ENCODE results near the gene GIPC3.
"Not testable (repeated sequence)": the region's sequence is repeated elsewhere in the genome, so short reads cannot be mapped to it uniquely, and the experiment has no call there.

Gene GIPC3

DNA sequence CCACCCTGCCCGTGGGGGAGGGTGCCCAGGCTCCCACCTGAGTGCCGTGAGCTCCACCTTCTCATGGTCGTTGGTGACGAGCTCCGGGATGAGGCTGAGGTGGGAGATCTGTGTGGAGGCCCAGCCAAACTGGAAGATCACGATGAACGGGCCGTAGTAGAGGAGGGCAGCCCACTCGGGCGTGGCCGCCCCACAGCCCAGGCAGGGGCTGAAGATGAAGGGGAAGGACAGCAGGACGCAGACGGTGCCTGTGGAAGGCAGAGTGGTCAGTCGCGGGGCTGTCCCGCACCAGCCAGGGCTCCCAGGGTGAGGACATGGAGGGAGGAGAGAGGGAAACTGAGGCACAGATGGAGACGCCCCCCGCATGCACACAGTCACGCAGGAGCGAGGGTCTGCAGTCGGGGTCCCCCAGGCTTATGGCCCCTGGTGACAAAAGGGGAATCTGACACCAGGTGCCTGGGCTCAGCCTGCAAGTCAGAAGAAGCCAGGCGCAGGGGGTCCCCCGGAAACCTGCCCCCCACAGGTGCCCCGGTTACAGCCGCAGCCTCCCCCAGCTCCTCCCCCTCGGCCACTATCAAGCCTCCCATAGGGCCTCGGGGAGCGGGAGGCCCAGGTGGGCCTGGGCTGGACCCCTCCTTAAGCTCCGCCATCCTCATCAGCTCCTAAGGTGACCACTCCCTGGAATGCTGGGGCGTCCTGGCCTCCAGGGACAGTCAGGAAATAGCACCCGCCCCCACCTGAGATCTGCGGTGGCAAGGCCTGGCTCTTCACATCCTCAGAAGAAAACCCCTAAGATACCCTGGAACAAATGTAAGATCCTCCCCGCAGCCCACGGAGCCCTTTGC is 34.1 kb upstream of the GIPC3 start:
- no peak for DNase-seq

DNA sequence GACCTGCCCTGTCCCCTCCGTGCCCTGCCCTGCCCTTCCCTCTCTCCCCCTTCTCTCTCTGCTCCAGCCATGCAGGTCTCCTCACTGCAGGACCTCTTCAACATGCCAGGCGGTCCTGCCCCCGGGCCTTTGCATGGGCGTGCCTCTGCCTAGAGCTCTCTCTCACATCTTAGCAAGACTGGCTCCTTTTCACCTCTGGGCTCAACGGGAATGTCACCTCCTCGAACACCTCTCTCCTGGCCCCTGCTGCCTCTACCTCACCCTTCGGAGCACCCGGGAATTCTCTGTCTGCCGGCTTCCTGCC is 33.5 kb upstream of the GIPC3 start:
- no peak for DNase-seq

DNA sequence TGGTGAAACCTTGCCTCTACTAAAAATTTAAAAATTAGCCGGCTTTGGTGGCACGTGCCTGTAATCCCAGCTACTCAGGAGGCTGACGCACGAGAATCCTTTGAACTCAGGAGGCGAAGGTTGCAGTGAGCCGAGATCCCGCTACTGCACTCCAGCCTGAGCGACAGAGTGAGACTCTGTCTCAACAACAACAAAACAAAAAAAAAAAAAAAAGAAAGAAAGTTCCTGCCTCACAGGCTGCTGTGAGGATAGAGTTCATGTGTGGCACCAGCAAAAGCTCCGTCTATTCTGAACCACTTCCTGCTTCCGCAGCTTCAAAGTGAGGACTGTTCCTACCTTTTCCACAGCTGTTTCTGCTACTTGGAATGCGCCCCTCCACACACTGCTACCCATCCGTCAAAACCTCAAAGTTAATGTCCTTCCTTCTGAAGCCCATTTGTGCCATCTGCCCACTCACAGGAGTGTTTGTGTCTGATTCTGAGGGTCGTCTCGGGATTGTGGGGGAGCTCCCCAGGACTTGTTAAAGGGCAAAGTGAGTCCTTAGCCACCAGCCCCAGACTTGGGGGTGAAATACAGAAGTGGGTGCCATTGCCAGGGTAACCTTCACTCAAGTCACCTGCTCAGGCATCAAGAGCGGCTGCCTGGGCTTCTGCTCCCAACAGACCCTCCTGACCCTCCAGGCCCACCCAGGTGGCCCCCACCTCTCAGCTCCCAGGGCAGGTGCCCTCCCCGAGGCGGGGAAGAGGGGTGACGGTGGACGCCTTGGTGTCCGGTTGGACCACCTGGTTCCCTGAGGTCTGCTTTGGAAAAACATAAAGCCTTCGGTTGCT is 30.8 kb upstream of the GIPC3 start:
- no peak for DNase-seq

DNA sequence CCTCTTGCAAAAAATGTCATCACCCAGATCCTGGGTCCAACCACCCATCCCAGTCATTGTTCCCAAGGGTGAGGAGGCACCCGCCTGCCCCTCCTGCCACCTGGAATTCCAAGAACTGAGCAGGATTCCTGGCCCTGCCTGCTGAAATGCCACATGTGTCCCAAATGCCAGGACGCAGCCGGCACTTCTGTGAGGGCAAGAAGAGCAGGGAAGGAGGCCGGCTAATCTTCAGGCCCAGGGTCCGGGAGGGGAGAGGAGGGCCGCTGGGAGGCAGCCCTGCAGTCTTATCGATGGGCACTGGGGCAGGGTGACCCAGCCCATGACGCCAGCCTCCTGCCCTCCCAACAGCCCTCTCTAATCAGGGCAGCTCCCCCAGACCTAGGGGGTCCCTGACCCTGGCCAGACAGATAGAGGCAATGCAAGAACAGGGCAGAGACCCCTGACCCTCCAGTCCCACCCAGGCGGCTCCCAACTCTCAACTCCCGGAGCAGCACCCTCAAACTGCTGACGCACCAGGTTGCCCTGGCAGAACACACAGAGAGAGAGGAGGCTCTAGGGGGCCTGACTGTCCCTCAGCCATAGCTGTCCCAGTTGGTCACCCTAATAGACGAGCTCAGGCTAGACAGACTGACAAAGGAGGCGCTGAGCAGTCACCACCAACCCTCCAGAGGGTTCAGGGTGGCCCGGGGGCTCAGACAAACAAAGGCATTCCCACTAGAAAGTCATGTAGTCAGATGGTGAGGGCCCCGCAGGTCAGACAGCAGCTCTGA is 29.4 kb upstream of the GIPC3 start:
- no peak for DNase-seq

DNA sequence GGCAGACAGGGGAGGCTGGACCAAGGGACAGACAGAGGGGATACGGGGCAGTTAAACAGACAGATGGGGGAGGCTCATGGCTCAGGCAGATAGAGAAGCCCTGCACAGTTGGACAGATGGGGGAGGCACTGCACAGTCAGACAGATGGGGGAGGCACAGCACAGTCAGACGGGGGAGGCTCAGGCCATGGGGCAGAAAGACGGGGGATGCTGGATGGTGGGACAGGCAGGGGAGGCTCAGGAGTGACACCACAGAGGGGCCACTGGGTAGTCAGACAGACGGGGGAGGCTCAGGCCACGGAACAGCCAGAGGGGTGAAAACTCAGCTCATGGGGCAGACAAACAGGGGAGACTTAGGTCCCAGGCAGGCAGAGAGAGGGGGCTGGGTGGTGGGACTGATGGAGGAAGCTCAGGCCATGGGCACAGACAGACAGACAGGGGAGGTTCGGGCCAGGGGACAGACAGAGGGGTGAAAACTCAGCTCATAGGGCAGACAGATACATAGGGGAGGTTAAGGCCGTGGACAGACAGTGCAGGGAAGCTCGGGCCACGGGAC is 28.8 kb upstream of the GIPC3 start:
- no peak for DNase-seq

DNA sequence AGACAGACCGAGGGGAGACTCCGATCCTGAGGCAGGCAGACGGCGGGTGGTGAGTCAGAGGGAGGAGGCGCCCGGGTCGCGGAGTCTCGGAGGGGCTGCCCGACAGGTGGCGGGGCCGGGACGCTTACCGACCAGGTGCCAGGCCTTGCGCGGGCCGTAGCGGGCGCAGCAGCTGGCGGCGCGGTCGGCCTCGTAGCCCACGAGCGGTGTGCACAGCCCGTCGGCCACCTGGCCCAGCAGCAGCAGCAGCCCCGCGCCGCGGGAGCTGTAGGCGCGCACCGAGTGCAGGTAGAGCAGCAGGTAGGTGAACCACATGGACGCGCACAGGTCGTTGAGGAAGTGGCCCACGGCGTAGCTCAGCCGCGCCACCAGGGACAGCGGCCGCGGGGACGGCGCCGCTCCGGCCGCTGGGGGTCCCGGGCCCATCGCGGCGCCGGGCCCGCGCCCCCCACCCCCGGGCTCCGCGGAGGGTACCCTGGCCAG is 28.3 kb upstream of the GIPC3 start:
- peak; percentile 76 for DNase-seq

DNA sequence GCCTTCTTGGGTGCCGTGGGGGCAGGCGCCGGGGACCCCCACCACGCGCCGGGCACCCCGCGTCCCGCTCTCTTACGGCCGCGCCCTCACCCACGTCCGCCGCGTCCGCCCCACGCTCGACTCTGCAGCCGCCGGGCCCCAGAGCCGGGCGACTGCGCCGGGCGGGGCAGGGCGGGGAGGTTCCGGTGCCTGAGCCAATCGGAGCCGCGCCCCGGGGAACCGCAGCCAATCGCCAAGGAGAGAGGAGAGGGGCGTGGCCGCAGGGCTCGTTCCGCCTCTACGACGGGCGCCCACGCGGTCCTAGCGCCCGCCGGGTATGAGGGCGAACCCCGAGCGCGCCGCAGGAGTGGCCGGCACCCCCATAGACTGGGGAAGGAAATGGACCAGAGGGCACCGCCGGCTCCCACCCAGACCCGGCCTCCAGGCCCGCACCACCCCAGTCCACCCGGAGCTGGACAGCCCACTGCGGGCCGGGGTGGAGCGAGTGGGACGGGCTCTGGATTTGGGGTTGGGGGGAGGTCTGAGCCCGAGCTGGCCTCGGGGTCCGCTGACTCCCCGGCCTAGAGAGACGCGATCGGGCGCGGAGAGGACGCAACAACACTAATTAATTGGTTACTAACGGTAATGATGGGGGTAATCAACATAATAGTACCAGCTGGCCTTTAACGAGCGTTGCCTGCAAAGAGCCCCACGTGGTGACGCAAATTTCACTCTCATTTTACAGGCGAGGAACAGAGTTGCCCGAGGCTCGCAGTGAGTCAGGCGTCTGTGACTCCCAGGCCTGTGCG is 27.6 kb upstream of the GIPC3 start, which contains the start of gene MFSD12:
Gene MFSD12, minus strand, starts transcription at position 126 of the 788 bp plus-strand sequence. CDS start 183 bp downstream, outside the sequence.
- DNase-seq = peak; percentile 97

DNA sequence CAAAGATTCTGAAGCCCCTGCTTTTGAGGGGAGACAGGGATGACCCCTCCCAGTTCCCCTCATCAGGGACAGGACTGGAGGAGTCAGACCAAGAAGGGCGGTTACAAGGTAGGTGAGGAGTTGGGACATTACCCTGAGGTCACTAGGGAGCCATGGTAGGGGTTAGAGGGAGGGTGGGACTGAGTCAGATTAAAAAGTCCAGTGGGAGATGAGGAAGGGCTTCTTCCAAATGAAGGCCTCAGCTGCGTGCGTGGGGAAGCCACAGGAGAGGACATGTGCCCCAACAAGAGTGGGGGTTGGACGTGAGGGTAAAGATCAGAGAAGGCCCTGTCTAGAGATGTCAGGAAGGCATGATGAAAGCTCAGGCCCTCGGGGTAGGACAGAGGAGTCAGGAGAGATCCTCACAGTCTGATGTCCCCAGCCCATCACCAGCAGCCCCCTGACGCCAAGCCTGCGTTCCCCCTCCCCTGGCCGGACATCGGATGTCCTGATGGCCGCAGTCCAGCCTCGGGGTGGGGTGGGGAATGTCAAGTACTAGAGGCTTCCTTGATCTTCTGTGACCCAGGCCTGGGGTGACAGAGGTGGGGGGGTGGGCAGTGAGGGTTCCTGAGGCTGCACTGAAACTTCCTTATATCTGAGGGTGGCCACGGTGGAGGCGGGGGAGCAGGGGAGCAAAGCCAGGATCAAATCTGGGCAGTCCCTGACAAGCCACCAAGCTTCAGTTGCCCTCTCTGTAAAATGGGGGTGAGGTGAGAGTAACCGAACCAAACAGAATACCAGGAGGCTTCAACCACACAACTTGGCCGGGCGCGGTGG is 21.4 kb upstream of the GIPC3 start:
- no peak for DNase-seq

DNA sequence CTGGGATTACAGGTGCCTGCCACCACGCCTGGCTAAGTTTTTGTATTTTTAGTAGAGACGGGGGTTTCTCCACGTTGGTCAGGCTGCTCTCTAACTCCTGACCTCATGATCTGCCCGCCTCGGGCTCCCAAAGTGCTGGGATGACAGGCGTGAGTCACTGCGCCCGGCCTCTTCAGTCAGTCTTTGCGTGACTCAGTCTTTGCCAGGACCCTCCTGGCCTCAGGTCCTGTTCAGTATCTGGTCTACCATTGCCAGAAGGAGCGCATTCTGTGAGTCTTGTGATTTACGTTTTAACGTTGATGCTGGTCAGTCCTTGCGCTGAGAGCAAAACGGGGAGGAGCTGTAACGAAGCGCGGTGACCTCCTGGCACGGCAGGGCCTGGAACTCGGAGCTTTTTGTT is 20.1 kb upstream of the GIPC3 start:
- DNase-seq = no peak

DNA sequence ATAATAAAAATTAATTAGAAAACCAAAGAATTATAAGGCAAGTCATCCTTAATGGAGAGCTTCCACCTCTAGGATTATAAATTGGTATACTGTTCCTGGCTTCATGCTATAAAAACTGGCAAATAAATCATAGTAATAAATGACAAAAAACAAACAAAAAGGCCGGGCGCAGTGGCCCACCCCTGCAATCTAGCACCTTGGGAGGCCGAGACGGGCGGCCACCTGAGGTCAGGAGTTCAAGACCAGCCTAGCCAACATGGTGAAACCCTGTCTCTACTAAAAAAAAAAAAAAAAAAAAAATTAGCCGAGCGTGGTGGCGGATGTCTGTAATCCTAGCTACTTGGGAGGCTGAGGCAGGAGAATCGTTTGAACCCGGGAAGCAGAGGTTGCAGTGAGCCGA is 15.2 kb upstream of the GIPC3 start:
- DNase-seq = not testable (repeated sequence)

DNA sequence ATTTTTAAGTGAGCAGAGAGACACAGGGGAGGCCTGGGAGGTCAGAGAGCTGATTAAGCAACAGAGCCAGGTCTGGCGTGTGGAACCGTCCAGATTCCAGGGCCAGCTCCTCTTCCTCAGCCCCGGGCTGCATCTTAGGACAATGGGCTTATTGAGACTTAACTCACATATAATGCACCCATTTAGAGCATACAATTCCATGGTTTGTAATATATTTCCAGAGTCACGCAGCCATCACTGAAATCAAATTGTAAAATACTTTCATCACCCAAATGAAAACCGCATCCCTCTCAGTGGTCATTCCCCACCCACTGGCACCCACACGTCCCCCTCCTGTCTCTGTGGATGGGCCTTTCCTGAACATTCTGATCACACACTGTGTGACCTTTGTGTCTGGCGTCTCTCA is 14.7 kb upstream of the GIPC3 start:
- DNase-seq = no peak

DNA sequence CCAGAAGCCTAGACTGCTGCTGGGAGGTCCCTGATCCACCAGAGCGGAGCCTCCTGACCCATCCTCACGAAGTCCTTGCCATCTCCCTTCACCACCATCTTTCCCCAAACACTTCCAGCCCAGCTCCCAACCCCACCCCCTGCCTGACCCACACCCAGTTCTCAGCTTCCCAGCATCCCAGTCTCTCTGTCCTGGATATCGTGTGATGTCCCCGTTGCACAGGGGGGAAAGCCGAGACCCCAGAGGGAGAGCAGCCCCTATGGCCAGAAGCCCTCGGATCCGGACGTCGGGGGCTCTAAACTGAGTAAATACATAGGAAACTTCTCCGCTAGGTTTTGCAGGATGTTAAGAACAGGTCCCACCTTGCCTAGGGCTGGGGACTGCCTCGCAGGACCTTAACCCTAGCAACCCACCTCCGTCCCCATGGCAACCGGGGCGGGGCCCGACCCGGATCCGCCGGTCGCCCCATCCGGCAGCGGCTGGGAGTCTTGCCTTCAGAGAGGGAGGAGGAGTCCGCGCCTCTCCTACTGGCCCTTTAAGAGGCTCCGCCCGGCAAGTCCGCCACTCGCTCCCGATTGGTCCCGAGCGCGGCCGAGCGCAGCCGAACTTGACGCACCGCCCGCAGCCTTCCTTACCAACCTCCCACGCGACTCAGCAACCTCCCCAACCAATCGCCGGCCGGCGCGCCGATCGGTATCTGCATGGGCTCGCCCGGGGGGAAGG is 13.0 kb upstream of the GIPC3 start:
- DNase-seq = peak; percentile 99

DNA sequence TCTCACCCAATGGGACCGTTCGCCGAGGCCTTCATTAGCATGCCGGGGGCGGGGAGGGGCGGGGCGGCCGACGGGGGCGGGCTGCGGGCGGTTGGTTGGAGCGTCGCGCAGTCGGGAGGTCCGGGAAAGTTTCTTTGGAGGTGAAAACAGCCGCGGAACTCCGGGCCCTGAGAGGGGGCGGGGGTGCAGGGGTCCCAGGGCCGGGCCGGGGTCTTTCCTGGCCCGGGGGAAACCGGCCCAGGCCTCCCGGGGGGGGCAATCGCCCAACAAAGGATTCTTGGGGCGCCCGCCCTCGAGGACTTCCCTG is 12.5 kb upstream of the GIPC3 start, which contains the start of gene HMG20B:
Gene HMG20B, plus strand, starts transcription at position 90 of the 307 bp plus-strand sequence. CDS start 366 bp downstream, outside the sequence.
- DNase-seq = no peak

DNA sequence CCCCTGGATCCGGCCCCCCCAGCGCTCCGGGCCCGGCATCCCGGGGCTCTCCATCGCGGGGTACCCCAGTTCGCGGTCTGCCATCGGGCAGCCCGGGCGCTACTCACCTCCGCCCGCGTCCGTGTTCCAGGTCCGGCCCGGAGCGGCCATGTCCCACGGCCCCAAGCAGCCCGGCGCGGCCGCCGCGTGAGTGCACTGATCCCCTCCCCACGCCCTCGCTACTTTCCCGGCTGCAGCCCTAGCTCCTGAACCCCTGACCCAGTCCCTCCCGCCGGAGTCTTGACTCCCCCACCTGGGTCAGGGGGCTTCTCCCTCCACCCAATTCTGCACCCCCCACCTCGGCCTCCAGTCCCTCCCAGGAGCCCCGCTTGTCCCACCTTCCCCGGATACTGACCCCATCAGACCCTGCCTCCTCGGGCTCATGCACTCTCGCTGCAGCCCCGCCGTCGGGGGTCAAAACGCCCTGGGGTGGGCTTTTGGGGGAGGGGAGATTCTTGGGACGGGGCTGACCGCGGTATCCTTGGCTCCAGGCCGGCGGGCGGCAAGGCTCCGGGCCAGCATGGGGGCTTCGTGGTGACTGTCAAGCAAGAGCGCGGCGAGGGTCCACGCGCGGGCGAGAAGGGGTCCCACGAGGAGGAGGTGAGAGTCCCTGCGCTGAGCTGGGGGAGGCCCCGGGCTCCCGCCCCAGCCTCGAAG is 12.0 kb upstream of the GIPC3 start:
- DNase-seq = no peak

DNA sequence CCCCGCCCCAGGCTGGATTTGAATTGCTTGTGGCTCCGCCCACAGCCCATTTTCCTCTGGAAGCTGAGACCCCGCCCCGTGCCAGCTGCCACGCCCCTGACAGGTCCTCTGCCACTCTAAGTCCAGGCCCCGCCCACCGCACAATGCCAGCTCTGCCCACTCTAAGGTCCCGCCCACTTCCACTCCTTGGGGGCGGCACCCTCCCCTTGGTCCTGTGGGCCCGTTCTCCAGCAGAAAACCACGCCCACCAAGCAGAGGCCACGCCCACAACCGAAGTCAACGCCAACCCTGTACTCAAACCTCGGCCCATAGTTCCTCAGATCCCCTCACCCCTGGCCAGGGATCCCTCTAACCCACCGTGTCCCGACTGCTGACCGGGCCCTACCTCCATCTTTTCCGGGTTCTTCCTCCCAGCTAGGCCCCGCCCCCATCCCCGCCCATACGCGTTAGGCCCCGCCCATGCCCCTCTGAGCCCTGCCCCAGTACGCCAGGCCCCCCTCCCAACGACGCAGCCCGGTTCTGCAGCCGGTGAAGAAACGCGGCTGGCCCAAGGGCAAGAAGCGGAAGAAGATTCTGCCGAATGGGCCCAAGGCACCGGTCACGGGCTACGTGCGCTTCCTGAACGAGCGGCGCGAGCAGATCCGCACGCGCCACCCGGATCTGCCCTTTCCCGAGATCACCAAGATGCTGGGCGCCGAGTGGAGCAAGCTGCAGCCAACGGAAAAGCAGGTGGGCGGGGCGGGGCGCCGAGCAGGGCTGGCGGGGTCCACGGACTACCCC is 11.2 kb upstream of the GIPC3 start:
- DNase-seq = peak; percentile 82

DNA sequence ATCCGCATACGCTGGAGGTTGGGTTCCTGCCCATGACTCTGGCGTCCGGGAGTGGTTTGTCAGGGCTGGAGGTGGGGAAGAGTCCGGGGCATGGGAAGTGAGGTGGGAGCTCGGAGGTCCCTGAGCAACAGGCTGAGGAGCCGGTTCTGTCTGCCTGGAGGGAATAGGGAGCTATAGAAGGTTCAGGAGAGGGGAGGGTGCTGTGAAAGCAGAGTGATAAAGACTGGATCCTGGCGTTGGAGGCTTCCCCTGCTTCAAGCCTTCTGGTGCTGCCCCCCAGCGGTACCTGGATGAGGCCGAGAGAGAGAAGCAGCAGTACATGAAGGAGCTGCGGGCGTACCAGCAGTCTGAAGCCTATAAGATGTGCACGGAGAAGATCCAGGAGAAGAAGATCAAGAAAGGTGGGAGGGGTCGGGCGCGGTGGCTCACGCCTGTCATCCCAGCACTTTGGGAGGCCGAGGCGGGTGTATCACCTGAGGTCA is 10.0 kb upstream of the GIPC3 start:
- no peak for DNase-seq

DNA sequence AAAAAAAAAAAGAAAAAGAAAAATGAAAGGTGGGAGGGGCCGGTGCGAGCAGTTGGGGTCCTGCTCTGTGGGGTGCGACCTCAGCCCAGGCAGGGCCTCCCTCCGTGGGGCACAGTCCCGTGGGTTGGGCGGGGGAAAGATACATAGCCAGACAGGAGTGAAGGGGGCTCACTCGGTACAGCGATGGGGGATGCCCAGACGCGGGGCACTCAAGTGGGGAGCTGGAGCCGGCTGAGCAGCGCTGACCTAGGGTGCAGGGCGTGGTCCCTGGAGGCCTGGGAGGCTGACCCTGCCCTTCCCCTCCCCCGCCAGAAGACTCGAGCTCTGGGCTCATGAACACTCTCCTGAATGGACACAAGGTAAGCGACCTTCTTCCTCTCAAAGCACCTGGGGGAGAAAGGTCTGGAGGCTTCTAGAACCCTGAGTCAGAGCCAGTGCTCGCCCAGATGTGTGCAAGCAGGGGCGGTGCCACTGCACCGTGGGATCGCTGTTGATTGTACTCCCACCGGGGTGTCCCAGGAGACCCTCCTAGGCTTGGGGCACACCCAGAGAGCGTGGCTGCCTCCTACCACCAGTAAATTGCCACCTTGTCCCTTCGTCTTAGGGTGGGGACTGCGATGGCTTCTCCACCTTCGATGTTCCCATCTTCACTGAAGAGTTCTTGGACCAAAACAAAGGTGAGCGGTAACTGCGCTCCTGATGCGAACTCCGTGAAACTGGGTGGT is 9.2 kb upstream of the GIPC3 start:
- DNase-seq = no peak

All from stimulated activated CD4-positive, alpha-beta T cell treated with anti-CD3 and anti-CD28 coated beads, Interleukin-4, amount 100 ng/mL, for 1 hour (primary cell).